Natural killer cell (primary cell): ENCODE results near the gene CBFA2T3. TPM values are rescaled to one million over a fixed set of nuclear protein-coding genes. Genes with fewer than 3 reads are reported as not detected.
"Not testable (repeated sequence)": the region's sequence is repeated elsewhere in the genome, so short reads cannot be mapped to it uniquely, and the experiment has no call there.

Source experiments
- ATAC-seq, 3 donors: fragments of 150-1000 bp in 2 of 3; fragments of 200-7000 bp in 1 of 3; cut with Tn5 transposase; 1 replicate in 1 of 3; 2 replicates in 2 of 3; pipeline ENCODE4 v1.10.0; 2021; ENCODE audit warnings: mild to moderate bottlenecking in 2 of 3, moderate library complexity in 2 of 3
- DNase-seq, 2 donors: peaks; one replicate each; pipeline versions ENCODE4 v3.0.0 to v3.0.0-alpha.2; 2013 to 2021; ENCODE audit warnings: mixed read lengths in 1 of 2
- H3K27ac ChIP-seq: one replicate; pipeline ENCODE4 v1.5.1; 2013; ENCODE audit warnings: mild to moderate bottlenecking, low read length
- H3K27me3 ChIP-seq: one replicate; pipeline ENCODE4 v1.6.1; 2013; ENCODE audit warnings: low read length; ENCODE audit not compliant: control insufficient read depth, insufficient read depth
- H3K36me3 ChIP-seq: one replicate; pipeline ENCODE4 v1.6.1; 2013; ENCODE audit warnings: low read length; ENCODE audit not compliant: control insufficient read depth, insufficient read depth
- H3K4me1 ChIP-seq: one replicate; pipeline ENCODE4 v1.6.1; 2013; ENCODE audit warnings: low read length; ENCODE audit not compliant: control insufficient read depth, insufficient read depth
- H3K4me3 ChIP-seq: one replicate; pipeline ENCODE4 v1.5.1; 2013; ENCODE audit warnings: low read length
- H3K9me3 ChIP-seq: one replicate; pipeline ENCODE4 v1.6.1; 2013; ENCODE audit warnings: low read length; ENCODE audit not compliant: control insufficient read depth, insufficient read depth
- H3K27ac Mint-ChIP-seq, 2 donors: one replicate each; pipeline ENCODE4 v1.8.0; 2022; ENCODE audit warnings: mild to moderate bottlenecking in 2 of 2, mixed read lengths in 2 of 2, moderate library complexity in 1 of 2
- H3K27me3 Mint-ChIP-seq, 2 donors: one replicate each; pipeline ENCODE4 v1.8.0; 2022; ENCODE audit warnings: low read depth in 2 of 2, mixed read lengths in 2 of 2
- H3K36me3 Mint-ChIP-seq: one replicate; pipeline ENCODE4 v1.8.0; 2022; ENCODE audit warnings: mixed read lengths
- H3K4me1 Mint-ChIP-seq, 2 donors: one replicate each; pipeline ENCODE4 v1.8.0; 2022; ENCODE audit warnings: mixed read lengths in 2 of 2
- H3K4me3 Mint-ChIP-seq: one replicate; pipeline ENCODE4 v1.8.0; 2022; ENCODE audit warnings: mild to moderate bottlenecking, moderate library complexity, mixed read lengths
- H3K9me3 Mint-ChIP-seq, 2 donors: one replicate each; pipeline ENCODE4 v1.8.0; 2022; ENCODE audit warnings: mixed read lengths in 2 of 2
- WGBS: methylation state at CpG from one replicate; pipeline ENCODE4 v1.1.7; 2013; ENCODE audit warnings: missing lambda C conversion rate; ENCODE audit not compliant: insufficient coverage; 5-methylcytosine and 5-hydroxymethylcytosine counted together
- intact Hi-C: fragments of 100-400 bp; cut with micrococcal nuclease; formaldehyde crosslinking; loops from one replicate; pipeline ENCODE4 v1.14.2; 2022
- total RNA-seq, 4 donors: library from RNA; stranded (reverse); fragments of 120-200 nt in 1 of 4; gene quantifications; one replicate each; pipeline versions ENCODE4 v1.2.3 to v1.2.4, GENCODE V29; 2013 to 2022
- TF ChIP-seq, protein P1 (sequence below): fragments of 200-600 bp; IDR thresholded peaks from one replicate; pipeline ENCODE4 v1.8.0; 2022; ENCODE audit warnings: antibody characterized with exemption

Gene CBFA2T3
- total RNA-seq, 3 donors from 2014 or later (not counting 1 experiment from before 2014, with no cell fraction given) = 2.5 to 7.8 (median 4.2) TPM

DNA sequence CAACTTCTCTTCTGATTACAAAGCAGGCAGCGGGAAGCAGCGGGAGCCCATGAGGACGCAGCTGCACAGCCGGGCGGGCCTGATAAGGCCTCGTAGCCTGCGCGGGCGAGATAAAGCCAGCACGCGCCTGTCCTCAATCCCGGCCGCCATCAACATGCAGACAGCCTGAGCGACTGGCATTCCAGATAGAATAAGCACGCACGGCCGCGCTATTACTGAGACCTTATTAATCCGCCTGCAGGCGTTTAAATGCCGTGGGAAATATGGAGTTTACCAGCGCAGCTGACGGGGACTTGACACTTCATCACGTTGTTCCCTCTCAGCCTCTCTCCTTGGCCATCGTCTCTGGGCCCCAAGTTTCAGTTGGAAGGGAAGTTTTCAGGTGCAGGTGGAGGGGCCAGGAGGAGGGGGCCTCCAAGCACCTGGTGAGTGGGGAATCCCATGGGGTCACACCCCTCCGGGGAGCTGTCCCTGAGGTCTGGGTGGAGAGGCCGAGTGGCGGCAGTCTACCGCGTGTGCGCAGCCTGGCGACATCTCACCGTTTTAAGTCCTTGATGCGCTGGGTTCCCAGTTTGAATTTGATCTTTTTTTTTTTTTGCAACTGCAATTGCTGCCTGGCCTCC is 27.3 kb upstream of the CBFA2T3 start:
- H3K4me1 Mint-ChIP-seq = peaks cover under 1% of the 10 kb centered on the region in 2 donors
- intact Hi-C loops = no loop called here
- Histone ChIP-seq H3K36me3 (no peaks in the 10 kb centered on the region), H3K9me3 (no peaks in the 10 kb centered on the region), H3K4me1 (peaks cover 7% of the 10 kb centered on the region), H3K27ac (no peak overlapping the region), H3K4me3 (no peak overlapping the region), H3K27me3 (peaks cover 10% of the 10 kb centered on the region)
- no peak for ATAC-seq
- H3K4me3 Mint-ChIP-seq = no peak overlapping the region
- peaks cover 16 to 23% of the 10 kb centered on the region in 2 donors for H3K27me3 Mint-ChIP-seq
- TF ChIP-seq, protein P1, sequence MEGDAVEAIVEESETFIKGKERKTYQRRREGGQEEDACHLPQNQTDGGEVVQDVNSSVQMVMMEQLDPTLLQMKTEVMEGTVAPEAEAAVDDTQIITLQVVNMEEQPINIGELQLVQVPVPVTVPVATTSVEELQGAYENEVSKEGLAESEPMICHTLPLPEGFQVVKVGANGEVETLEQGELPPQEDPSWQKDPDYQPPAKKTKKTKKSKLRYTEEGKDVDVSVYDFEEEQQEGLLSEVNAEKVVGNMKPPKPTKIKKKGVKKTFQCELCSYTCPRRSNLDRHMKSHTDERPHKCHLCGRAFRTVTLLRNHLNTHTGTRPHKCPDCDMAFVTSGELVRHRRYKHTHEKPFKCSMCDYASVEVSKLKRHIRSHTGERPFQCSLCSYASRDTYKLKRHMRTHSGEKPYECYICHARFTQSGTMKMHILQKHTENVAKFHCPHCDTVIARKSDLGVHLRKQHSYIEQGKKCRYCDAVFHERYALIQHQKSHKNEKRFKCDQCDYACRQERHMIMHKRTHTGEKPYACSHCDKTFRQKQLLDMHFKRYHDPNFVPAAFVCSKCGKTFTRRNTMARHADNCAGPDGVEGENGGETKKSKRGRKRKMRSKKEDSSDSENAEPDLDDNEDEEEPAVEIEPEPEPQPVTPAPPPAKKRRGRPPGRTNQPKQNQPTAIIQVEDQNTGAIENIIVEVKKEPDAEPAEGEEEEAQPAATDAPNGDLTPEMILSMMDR = no peak
- H3K27ac Mint-ChIP-seq = no peak overlapping the region
- no peaks in the 10 kb centered on the region for H3K36me3 Mint-ChIP-seq
- WGBS = 13% methylated on average over 33 of the region's 34 CpGs
- DNase-seq = no peak
- peaks cover under 1% of the 10 kb centered on the region in 2 donors for H3K9me3 Mint-ChIP-seq

DNA sequence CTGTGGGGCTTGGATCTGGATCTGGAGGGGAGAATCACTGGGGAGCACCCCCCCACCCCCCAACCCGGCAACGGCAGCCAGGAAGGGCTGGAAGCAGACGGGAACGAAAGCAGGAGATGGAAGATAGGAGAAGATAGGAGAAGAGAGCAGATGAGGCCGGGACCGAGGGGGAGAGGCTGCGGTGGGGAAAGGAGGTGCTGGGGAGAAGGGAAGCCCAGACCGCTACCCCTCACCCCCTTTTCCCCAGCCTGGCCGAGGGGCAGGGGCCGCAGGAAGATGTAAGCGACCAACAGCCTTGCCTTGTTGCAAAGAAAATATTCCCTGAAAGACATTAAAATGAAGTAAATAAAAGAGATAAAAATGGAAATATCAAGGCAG is 26.8 kb upstream of the CBFA2T3 start:
- peaks cover 7% of the 10 kb centered on the region for H3K4me1 ChIP-seq
- Mint-ChIP-seq H3K36me3 (no peaks in the 10 kb centered on the region), H3K4me3 (no peak overlapping the region), H3K4me1 (peaks cover 5% of the 10 kb centered on the region in 2 donors), H3K27me3 (peaks cover 16 to 25% of the 10 kb centered on the region in 2 donors), H3K9me3 (peaks cover 3 to 4% of the 10 kb centered on the region in 2 donors), H3K27ac (no peak overlapping the region)
- TF ChIP-seq, protein P1 = no peak
- no peak for DNase-seq
- intact Hi-C loops = no loop called here
- WGBS = 3% methylated on average over 7 of the region's 11 CpGs
- H3K4me3 ChIP-seq = no peak overlapping the region
- H3K9me3 ChIP-seq = peaks cover 2% of the 10 kb centered on the region
- peaks cover 10% of the 10 kb centered on the region for H3K27me3 ChIP-seq
- no peaks in the 10 kb centered on the region for H3K36me3 ChIP-seq
- no peak overlapping the region for H3K27ac ChIP-seq
- ATAC-seq = no peak

DNA sequence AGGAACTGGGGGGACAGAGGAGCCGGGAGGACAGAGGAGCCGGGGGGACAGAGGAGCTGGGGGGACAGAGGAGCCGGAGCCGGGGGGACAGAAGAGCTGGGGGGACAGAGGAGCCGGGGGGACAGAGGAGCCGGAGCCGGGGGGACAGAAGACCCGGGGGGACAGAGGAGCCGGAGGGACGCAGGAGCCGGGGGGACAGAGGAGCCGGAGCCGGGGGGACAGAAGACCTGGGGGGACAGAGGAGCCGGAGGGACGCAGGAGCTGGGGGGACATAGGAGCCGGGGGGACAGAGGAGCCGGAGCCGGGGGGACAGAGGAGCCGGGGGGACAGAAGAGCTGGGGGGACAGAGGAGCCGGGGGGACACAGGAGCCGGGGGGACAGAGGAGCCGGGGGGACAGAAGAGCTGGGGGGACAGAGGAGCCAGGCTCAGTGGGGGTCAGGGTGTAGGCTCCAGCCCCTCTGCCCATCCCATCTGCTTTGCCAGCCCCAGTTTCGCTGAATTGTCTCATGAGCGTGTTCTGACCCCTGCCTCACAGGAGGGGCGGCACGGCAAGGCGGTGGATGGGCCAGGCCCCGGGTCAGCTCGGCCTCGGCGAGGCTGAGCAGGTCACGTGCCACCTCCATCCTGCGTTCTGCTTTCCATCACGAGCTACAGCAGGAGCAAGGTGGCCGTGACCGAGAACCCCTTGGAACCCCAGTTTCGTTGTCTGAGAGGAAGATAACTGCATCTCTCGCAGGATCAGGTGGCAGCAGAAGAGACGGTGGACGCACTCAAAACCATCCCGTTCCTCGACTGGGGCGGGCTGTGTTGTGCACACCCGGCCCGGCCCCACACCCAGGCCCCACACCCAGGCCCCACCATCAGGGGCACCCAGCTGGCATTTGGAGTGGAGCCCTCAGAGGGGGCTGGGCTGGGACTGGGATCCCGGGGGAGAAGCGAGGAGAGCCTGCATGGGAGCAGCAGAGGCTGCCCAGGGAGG is 26.1 kb upstream of the CBFA2T3 start:
- Histone ChIP-seq H3K4me1 (peaks cover 7% of the 10 kb centered on the region), H3K36me3 (no peaks in the 10 kb centered on the region), H3K9me3 (peaks cover 9% of the 10 kb centered on the region), H3K27me3 (peaks cover 10% of the 10 kb centered on the region), H3K4me3 (no peak overlapping the region), H3K27ac (no peak overlapping the region)
- TF ChIP-seq, protein P1 = no peak
- peaks cover 3 to 4% of the 10 kb centered on the region in 2 donors for H3K9me3 Mint-ChIP-seq
- DNase-seq (no peak), ATAC-seq (no peak)
- H3K27me3 Mint-ChIP-seq = peaks cover 16 to 25% of the 10 kb centered on the region in 2 donors
- intact Hi-C loops = no loop called here
- no peak overlapping the region for H3K4me3 Mint-ChIP-seq
- H3K27ac Mint-ChIP-seq = no peak overlapping the region
- H3K4me1 Mint-ChIP-seq = peaks cover 6% of the 10 kb centered on the region in 2 donors
- H3K36me3 Mint-ChIP-seq = no peaks in the 10 kb centered on the region
- WGBS = 66% methylated on average over 43 of the region's 47 CpGs

DNA sequence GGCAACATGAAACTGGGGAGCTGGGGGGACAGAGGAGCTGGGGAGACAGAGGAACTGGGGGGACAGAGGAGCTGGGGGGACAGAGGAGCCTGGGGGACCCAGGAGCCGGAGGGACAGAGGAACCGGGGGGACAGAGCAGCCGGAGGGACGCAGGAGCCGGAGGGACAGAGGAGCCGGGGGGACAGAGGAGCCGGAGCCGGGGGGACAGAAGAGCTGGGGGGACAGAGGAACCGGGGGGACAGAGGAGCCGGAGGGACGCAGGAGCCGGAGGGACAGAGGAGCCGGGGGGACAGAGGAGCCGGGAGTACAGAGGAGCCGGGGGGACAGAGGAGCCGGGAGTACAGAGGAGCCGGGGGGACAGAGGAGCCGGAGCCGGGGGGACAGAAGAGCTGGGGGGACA is 25.1 kb upstream of the CBFA2T3 start:
- H3K27ac Mint-ChIP-seq, H3K4me3 Mint-ChIP-seq, H3K9me3 Mint-ChIP-seq, H3K4me1 ChIP-seq, DNase-seq, H3K36me3 ChIP-seq, intact Hi-C loops, H3K36me3 Mint-ChIP-seq, H3K4me1 Mint-ChIP-seq, H3K27me3 ChIP-seq, H3K4me3 ChIP-seq, H3K27ac ChIP-seq, ATAC-seq: not testable (repeated sequence)
- H3K9me3 ChIP-seq = peaks cover 20% of the 10 kb centered on the region
- 93% methylated on average over 10 of the region's 19 CpGs for WGBS
- H3K27me3 Mint-ChIP-seq = peaks cover 16 to 22% of the 10 kb centered on the region in 2 donors
